Activated CD4-positive, alpha-beta T cell treated with anti-CD3 and anti-CD28 coated beads for 48 hours (primary cell): ENCODE results near the gene KCTD19.

Source experiments
- DNase-seq: peaks from one replicate; pipeline ENCODE4 v3.0.0-alpha.2; 2020

Gene KCTD19

GRCh38 chr16:67241008-67241900, 85.3 kb downstream of the KCTD19 start:
- DNase-seq, result no peak

GRCh38 chr16:67240506-67240905, 86.0 kb downstream of the KCTD19 start:
- no peak for DNase-seq
